Measurements from ENCODE around the gene DLAT.
"Not testable (repeated sequence)": the region's sequence is repeated elsewhere in the genome, so short reads cannot be mapped to it uniquely, and the experiment has no call there.

DNA sequence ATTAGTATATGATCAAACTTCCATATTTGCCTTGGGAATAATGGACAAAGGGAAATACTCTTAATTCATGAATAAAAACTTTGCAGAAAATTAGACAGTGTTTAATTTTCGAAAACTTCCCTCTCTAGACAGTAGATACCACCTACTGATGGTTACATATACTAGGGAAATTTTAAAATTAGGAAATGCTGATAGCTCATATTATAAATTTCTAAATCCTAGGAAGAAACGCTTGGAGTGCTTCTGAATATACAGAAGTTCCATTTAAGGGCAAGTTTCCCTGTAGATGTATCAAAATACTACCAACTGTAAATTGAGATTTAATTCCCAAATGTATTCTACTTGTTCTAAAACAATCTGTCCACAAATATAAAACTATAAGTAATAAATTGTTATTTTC, 70.1 kb downstream of the DLAT start:
- TF ChIP-seq, protein P1, sequence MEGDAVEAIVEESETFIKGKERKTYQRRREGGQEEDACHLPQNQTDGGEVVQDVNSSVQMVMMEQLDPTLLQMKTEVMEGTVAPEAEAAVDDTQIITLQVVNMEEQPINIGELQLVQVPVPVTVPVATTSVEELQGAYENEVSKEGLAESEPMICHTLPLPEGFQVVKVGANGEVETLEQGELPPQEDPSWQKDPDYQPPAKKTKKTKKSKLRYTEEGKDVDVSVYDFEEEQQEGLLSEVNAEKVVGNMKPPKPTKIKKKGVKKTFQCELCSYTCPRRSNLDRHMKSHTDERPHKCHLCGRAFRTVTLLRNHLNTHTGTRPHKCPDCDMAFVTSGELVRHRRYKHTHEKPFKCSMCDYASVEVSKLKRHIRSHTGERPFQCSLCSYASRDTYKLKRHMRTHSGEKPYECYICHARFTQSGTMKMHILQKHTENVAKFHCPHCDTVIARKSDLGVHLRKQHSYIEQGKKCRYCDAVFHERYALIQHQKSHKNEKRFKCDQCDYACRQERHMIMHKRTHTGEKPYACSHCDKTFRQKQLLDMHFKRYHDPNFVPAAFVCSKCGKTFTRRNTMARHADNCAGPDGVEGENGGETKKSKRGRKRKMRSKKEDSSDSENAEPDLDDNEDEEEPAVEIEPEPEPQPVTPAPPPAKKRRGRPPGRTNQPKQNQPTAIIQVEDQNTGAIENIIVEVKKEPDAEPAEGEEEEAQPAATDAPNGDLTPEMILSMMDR (IDR thresholded peaks at IDR 0.05 in 8 of 11, conservative IDR thresholded peaks at IDR 0.05 in 3 of 11): not testable (repeated sequence)
- not testable (repeated sequence) for TF ChIP-seq POLR2AphosphoS5 (IDR thresholded peaks at IDR 0.05)
